Keratinocyte (primary cell): ENCODE measurements around the gene NCEH1. TPM values are rescaled to one million over a fixed set of nuclear protein-coding genes. Genes with fewer than 3 reads are reported as not detected.

Experiments used
- DNase-seq: peaks from one replicate; pipeline ENCODE4 v3.0.0-alpha.2; 2011; ENCODE audit warnings: low read depth, missing footprints, low spot score
- FAIRE-seq: peaks from 2 replicates; lab custom pipeline; 2011; peaks lifted over from hg19 to GRCh38; lab: Jason Lieb, UNC
- H2AFZ ChIP-seq: 2 replicates; pipeline ENCODE4 v1.6.0; 2012; ENCODE audit warnings: low read length, control low read depth, inconsistent platforms; ENCODE audit not compliant: control insufficient read depth
- H3K27ac ChIP-seq: 2 replicates; pipeline ENCODE4 v1.5.1; 2011; ENCODE audit warnings: low read length; ENCODE audit not compliant: control insufficient read depth, insufficient read depth
- H3K27me3 ChIP-seq: 3 replicates; pipeline ENCODE4 v1.6.0; 2011; ENCODE audit warnings: low read length; ENCODE audit not compliant: control insufficient read depth, insufficient read depth; ENCODE audit errors: extremely low read depth
- H3K36me3 ChIP-seq, 2 experiments: 2 replicates in 1 of 2; 3 replicates in 1 of 2; pipeline ENCODE4 v1.5.1; 2011; ENCODE audit warnings: low read length in 2 of 2, mild to moderate bottlenecking in 1 of 2; ENCODE audit not compliant: control insufficient read depth in 2 of 2, insufficient read depth in 2 of 2; ENCODE audit errors: extremely low read depth in 1 of 2
- H3K4me1 ChIP-seq: 3 replicates; pipeline ENCODE4 v1.5.1; 2011; ENCODE audit warnings: low read length; ENCODE audit not compliant: control insufficient read depth, insufficient read depth; ENCODE audit errors: extremely low read depth
- H3K4me2 ChIP-seq: 3 replicates; pipeline ENCODE4 v1.6.0; 2011; ENCODE audit warnings: low read depth, low read length; ENCODE audit not compliant: control insufficient read depth, insufficient read depth; ENCODE audit errors: extremely low read depth
- H3K4me3 ChIP-seq, 3 experiments: fragments of 200-600 bp in 1 of 3; sonication (generic) in 1 of 3; 2 replicates in 2 of 3; 3 replicates in 1 of 3; pipeline ENCODE4 v1.5.1; 2011 to 2016; ENCODE audit warnings: low read length in 3 of 3, mild to moderate bottlenecking in 3 of 3, control low read depth in 2 of 3, inconsistent platforms in 1 of 3, low read depth in 1 of 3, mixed read lengths in 1 of 3, mixed run types in 1 of 3, moderate library complexity in 1 of 3; ENCODE audit not compliant: control insufficient read depth in 2 of 3, insufficient read depth in 2 of 3; ENCODE audit errors: extremely low read depth in 1 of 3
- H3K79me2 ChIP-seq: 2 replicates; pipeline ENCODE4 v1.6.0; 2012; ENCODE audit warnings: low read length; ENCODE audit not compliant: control insufficient read depth, insufficient read depth
- H3K9ac ChIP-seq: 3 replicates; pipeline ENCODE4 v1.6.0; 2011; ENCODE audit warnings: low read length; ENCODE audit not compliant: control insufficient read depth, insufficient read depth; ENCODE audit errors: extremely low read depth
- H3K9me1 ChIP-seq: 3 replicates; pipeline ENCODE4 v1.6.0; 2011; ENCODE audit warnings: low read length; ENCODE audit not compliant: control insufficient read depth, insufficient read depth; ENCODE audit errors: extremely low read depth
- H3K9me3 ChIP-seq: 2 replicates; pipeline ENCODE4 v1.5.1; 2012; ENCODE audit warnings: low read depth, low read length; ENCODE audit not compliant: control insufficient read depth
- H4K20me1 ChIP-seq: 3 replicates; pipeline ENCODE4 v1.6.0; 2011; ENCODE audit warnings: low read length; ENCODE audit not compliant: control insufficient read depth, insufficient read depth; ENCODE audit errors: extremely low read depth
- EZH2 ChIP-seq: IDR thresholded peaks from one replicate; pipeline ENCODE4 v1.6.1; 2012; ENCODE audit warnings: inconsistent platforms, mild to moderate bottlenecking, low read length, moderate library complexity
- dilution Hi-C: fragments of 300-500 bp; cut with MboI; formaldehyde crosslinking; loops from one replicate; pipeline ENCODE4 v1.7.0; 2020; ENCODE audit warnings: low sequenced_read_pairs; ENCODE audit not compliant: extremely low pct_ligation_motif_present
- polyA plus RNA-seq, 5 experiments: library from polyadenylated mRNA; depleted of rRNA in 3 of 5; stranded (reverse) in 3 of 5; stranded (forward) in 1 of 5; unstranded in 1 of 5; fragments of >200 nt; gene quantifications; 1 replicate in 1 of 5; 2 replicates in 3 of 5; 3 replicates in 1 of 5; pipeline versions ENCODE4 v1.2.1 to v1.2.3, GENCODE V29; 2011 to 2012; ENCODE audit warnings: missing spikeins in 2 of 5, low read depth in 1 of 5, low replicate concordance in 1 of 5
- TF ChIP-seq, protein P1 (sequence below), 3 experiments: IDR thresholded peaks in 1 of 3; conservative IDR thresholded peaks in 1 of 3; optimal IDR thresholded peaks in 1 of 3; 2 replicates in 2 of 3; 3 replicates in 1 of 3; pipeline versions ENCODE3 to v1.5.1; 2011; ENCODE audit warnings: low read length in 3 of 3, mild to moderate bottlenecking in 3 of 3, moderate library complexity in 2 of 3, control low read depth in 1 of 3, inconsistent platforms in 1 of 3; ENCODE audit not compliant: insufficient read depth in 2 of 3; ENCODE audit errors: extremely low read depth in 1 of 3

NCEH1 gene
- polyA plus RNA-seq, 1 donor (not counting 4 experiments of a cell fraction or from before 2014, with no cell fraction given), result 13.2 TPM

GRCh38 chr3:172644258-172644657, 66.6 kb downstream of the NCEH1 start:
- Histone ChIP-seq H3K27ac (no peak overlapping the region), H2AFZ (no peak overlapping the region), H3K9me1 (no peaks in the 10 kb centered on the region), H3K27me3 (no peaks in the 10 kb centered on the region), H3K36me3 (peaks cover 2 to 3% of the 10 kb centered on the region in 2 experiments), H3K9ac (no peak overlapping the region), H3K4me3 (no peak overlapping the region), H3K79me2 (no peaks in the 10 kb centered on the region), H3K9me3 (no peaks in the 10 kb centered on the region), H3K4me2 (no peak overlapping the region), H4K20me1 (no peaks in the 10 kb centered on the region), H3K4me1 (no peaks in the 10 kb centered on the region)
- no peak for FAIRE-seq
- DNase-seq, result no peak
- dilution Hi-C loops, result no loop called here
- TF ChIP-seq, protein P1, sequence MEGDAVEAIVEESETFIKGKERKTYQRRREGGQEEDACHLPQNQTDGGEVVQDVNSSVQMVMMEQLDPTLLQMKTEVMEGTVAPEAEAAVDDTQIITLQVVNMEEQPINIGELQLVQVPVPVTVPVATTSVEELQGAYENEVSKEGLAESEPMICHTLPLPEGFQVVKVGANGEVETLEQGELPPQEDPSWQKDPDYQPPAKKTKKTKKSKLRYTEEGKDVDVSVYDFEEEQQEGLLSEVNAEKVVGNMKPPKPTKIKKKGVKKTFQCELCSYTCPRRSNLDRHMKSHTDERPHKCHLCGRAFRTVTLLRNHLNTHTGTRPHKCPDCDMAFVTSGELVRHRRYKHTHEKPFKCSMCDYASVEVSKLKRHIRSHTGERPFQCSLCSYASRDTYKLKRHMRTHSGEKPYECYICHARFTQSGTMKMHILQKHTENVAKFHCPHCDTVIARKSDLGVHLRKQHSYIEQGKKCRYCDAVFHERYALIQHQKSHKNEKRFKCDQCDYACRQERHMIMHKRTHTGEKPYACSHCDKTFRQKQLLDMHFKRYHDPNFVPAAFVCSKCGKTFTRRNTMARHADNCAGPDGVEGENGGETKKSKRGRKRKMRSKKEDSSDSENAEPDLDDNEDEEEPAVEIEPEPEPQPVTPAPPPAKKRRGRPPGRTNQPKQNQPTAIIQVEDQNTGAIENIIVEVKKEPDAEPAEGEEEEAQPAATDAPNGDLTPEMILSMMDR (optimal IDR thresholded peaks at IDR 0.05 in 1 of 3, IDR thresholded peaks at IDR 0.05 in 1 of 3, conservative IDR thresholded peaks at IDR 0.05 in 1 of 3; ENCODE audit: extremely low read depth in 1 of 3, insufficient read depth in 2 of 3, low read length in 3 of 3), result no peak
- no peak for TF ChIP-seq EZH2

DNA sequence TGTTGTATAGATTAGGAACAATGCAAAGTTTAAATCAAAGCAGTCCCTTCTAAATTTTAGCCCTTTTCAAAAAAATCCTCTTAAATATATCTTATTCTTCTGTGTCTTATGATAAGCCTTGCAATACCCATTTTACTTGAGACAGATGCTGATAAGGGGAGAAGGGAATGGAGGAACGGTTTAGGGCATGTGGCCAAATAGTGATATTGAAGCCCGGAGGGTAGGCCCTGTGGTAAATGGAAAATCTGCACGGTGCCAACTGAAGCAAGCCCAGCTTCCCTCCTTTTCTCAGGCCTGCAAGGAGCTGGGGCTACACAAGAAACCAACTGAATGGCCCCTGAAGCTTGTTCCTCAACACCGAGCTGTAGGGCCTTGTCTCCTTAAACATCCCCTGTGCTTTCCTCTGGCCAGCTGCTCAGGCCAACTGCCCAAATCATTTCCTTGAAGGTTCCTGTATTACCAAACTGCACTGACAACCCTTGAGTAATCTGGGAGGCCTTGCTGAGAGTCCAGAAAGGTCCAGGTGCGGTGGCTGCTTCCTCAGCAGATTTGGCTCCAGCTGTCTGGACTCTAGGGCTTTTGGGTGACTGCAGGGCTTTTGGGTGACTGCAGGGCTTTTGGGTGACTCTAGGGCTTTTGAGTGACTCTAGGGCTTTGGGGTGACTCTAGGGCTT, 67.2 kb downstream of the NCEH1 start:
- Histone ChIP-seq H3K27me3 (no peaks in the 10 kb centered on the region), H4K20me1 (no peaks in the 10 kb centered on the region), H3K9me1 (no peaks in the 10 kb centered on the region), H3K9me3 (no peaks in the 10 kb centered on the region), H3K27ac (no peak overlapping the region), H3K4me1 (no peaks in the 10 kb centered on the region), H3K9ac (no peak overlapping the region), H2AFZ (no peak overlapping the region), H3K4me2 (no peak overlapping the region), H3K79me2 (no peaks in the 10 kb centered on the region), H3K36me3 (peaks cover 2 to 3% of the 10 kb centered on the region in 2 experiments), H3K4me3 (no peak overlapping the region)
- DNase-seq (no peak), FAIRE-seq (no peak)
- TF ChIP-seq EZH2, result no peak
- TF ChIP-seq, protein P1 (optimal IDR thresholded peaks at IDR 0.05 in 1 of 3, IDR thresholded peaks at IDR 0.05 in 1 of 3, conservative IDR thresholded peaks at IDR 0.05 in 1 of 3; ENCODE audit: extremely low read depth in 1 of 3, insufficient read depth in 2 of 3, low read length in 3 of 3), result no peak
- dilution Hi-C loops, result no loop called here
